Measurements from ENCODE around the gene ADAMTSL2.

- no peak for TF ChIP-seq POLR2AphosphoS5 (IDR thresholded peaks at IDR 0.05; ENCODE audit: low read depth)
- TF ChIP-seq CTCF (IDR thresholded peaks at IDR 0.05; ENCODE audit: insufficient read depth, low read length), result no peak
- no peak for TF ChIP-seq REST (IDR thresholded peaks at IDR 0.05; ENCODE audit: insufficient replicate concordance, low read depth)
These were observed 85.3 kb downstream of the ADAMTSL2 start for GRCh38 chr9:133619791-133620190.

Data from HL-60 (cell line).